ENCODE results near the gene LRPPRC. TPM values are rescaled to one million over a fixed set of nuclear protein-coding genes. Genes with fewer than 3 reads are reported as not detected.
A peak's percentile ranks its signal among the peaks of the same experiment; 100 is the strongest.

The LRPPRC gene
- total and polyA plus RNA-seq, 9 of the 15 experiments (the other 6 are each of a cell fraction or from before 2014, with no cell fraction given), result 41.5 to 214 (median 138) TPM

GRCh38 chr2:43837831-43838559 lies 157.8 kb downstream of the LRPPRC start (continued):
- TF ChIP-seq ATF3 (IDR thresholded peaks at IDR 0.05) (no peak), ATF3 (CRISPR knock-in tag; conservative IDR thresholded peaks at IDR 0.05) (no peak), MBD1 (CRISPR knock-in tag; IDR thresholded peaks at IDR 0.05) (no peak)

- H4K20me1 ChIP-seq (replicated peaks; ENCODE audit: control insufficient read depth, insufficient read depth, low read length), result no peaks in the 10 kb centered on the region
- no peaks in the 10 kb centered on the region for H3K36me3 ChIP-seq (ENCODE audit: control insufficient read depth, insufficient read depth, low read length)
- H3K9me1 ChIP-seq (ENCODE audit: control insufficient read depth, insufficient read depth, low read length), result no peaks in the 10 kb centered on the region
- no peaks in the 10 kb centered on the region for H3K9me3 ChIP-seq (replicated peaks; ENCODE audit: control insufficient read depth, insufficient read depth, low read depth, low read length)
- H3K27ac ChIP-seq (ENCODE audit: extremely low read depth, low read depth, low read length), result no peak overlapping the region
- H3K9ac ChIP-seq (ENCODE audit: insufficient read depth in 1 of 2, low read depth in 2 of 2, low read length in 2 of 2), result no peak overlapping the region
- ChIA-PET POLR2A (interaction anchor here (0.7 to 2.1 kb wide), 3 partner anchors 9 to 48 kb away, joined by 3 to 6 read pairs (median 3); no protein-coding TSS in a partner anchor), CTCF (ENCODE audit: low intra/inter-chr PET ratio) (no interaction called here)
- peaks cover 31 to 53% of the 10 kb centered on the region in 2 experiments for H3K27me3 ChIP-seq (ENCODE audit: control insufficient read depth in 2 of 2, insufficient read depth in 2 of 2, low read length in 2 of 2)
- H2AFZ ChIP-seq (ENCODE audit: low read depth, low read length), result no peak overlapping the region
- DNase-seq (ENCODE audit: extremely low read depth in 1 of 4, low spot score in 3 of 4), result no peak
- H3K4me1 ChIP-seq (replicated peaks in 1 of 2; ENCODE audit: control insufficient read depth in 2 of 2, insufficient read depth in 2 of 2, low read length in 2 of 2), result peaks cover 2 to 11% of the 10 kb centered on the region in 2 experiments; a peak in 3 of 5 replicates
- intact Hi-C loops (cut with micrococcal nuclease), result no loop called here
- no peak overlapping the region for H3K4me2 ChIP-seq (ENCODE audit: insufficient read depth, low read length)
- BruUV-seq (replicated peaks), result no TSS peak
- in situ Hi-C loops (cut with MboI), result no loop called here
- no peaks in the 10 kb centered on the region for H3K79me2 ChIP-seq (ENCODE audit: control insufficient read depth, insufficient read depth, low read length)
- TF ChIP-seq SMARCC2 (IDR thresholded peaks at IDR 0.05; ENCODE audit: low read depth) (no peak), ZNF121 (CRISPR knock-in tag; conservative IDR thresholded peaks at IDR 0.05) (peak; percentile 58)
- WGBS (ENCODE audit: insufficient coverage, low coverage, missing lambda C conversion rate), result 10% methylated on average over 4 of the region's 4 CpGs
- ATAC-seq, result no peak
- no peak for FAIRE-seq
- H3K4me3 ChIP-seq, result no peak overlapping the region
Observed at GRCh38 chr2:43837033-43837432, 158.8 kb downstream of the LRPPRC start.

Small RNAs within 50 kb of the gene (small RNA-seq; reads per million reads assigned to genes)
- gene RN7SL455P, result not detected
- not detected for gene RNU6-1048P

Other genes starting within 250 kb of the LRPPRC start
- gene DYNC2LI1, start 221.9 kb downstream of the LRPPRC start, total RNA-seq (2014; rRNA removed), result 12.4 and 23.8 TPM in 2 replicates
- 25.8 and 28.3 TPM in 2 replicates for gene DYNC2LI1, start 221.9 kb downstream of the LRPPRC start, total RNA-seq (2014; rRNA removed; fragmentation: Illumina TruSeq; extraction: Trizol)
- gene DYNC2LI1, start 221.9 kb downstream of the LRPPRC start, total RNA-seq (2015; rRNA removed; fragmentation: Illumina TruSeq; extraction: Trizol), result 20.2 and 25.3 TPM in 2 replicates
- 12.5 and 14.1 TPM in 2 replicates for gene DYNC2LI1, start 221.9 kb downstream of the LRPPRC start, total RNA-seq (2021)
- 33.3 and 42.2 TPM in 2 replicates for gene DYNC2LI1, start 221.9 kb downstream of the LRPPRC start, polyA plus RNA-seq (2011; rRNA removed)
- gene DYNC2LI1, start 221.9 kb downstream of the LRPPRC start, polyA plus RNA-seq (2014; fragmentation: Illumina TruSeq; extraction: Trizol), result 20.3 and 22.5 TPM in 2 replicates
- gene DYNC2LI1, start 221.9 kb downstream of the LRPPRC start, polyA plus RNA-seq (2014; fragmentation: Nextera tagmentation; extraction: Ambion mirVana), result 10 to 100 TPM; 37.5 to 40.0 TPM
- gene DYNC2LI1, start 221.9 kb downstream of the LRPPRC start, polyA plus RNA-seq (2014; rRNA removed), result 25.3 and 26.3 TPM in 2 replicates
- not detected in 2 replicates for gene ABCG5, start 157.2 kb downstream of the LRPPRC start, total RNA-seq (2014; rRNA removed)
- gene ABCG5, start 157.2 kb downstream of the LRPPRC start, total RNA-seq (2014; rRNA removed; fragmentation: Illumina TruSeq; extraction: Trizol), result not detected in 2 replicates
- gene ABCG5, start 157.2 kb downstream of the LRPPRC start, total RNA-seq (2015; rRNA removed; fragmentation: Illumina TruSeq; extraction: Trizol), result not detected in 2 replicates
- not detected in 2 replicates for gene ABCG5, start 157.2 kb downstream of the LRPPRC start, total RNA-seq (2021)
- gene ABCG5, start 157.2 kb downstream of the LRPPRC start, polyA plus RNA-seq (2011; rRNA removed), result not detected in 2 replicates
- not detected in 2 replicates for gene ABCG5, start 157.2 kb downstream of the LRPPRC start, polyA plus RNA-seq (2014; fragmentation: Illumina TruSeq; extraction: Trizol)
- under 1 TPM; 0.01 TPM for gene ABCG5, start 157.2 kb downstream of the LRPPRC start, polyA plus RNA-seq (2014; fragmentation: Nextera tagmentation; extraction: Ambion mirVana)
- gene ABCG5, start 157.2 kb downstream of the LRPPRC start, polyA plus RNA-seq (2014; rRNA removed), result not detected in 2 replicates
- gene ABCG8, start 157.0 kb downstream of the LRPPRC start, total RNA-seq (2014; rRNA removed), result not detected in 2 replicates
- gene ABCG8, start 157.0 kb downstream of the LRPPRC start, total RNA-seq (2014; rRNA removed; fragmentation: Illumina TruSeq; extraction: Trizol), result not detected in 2 replicates
- not detected in 2 replicates for gene ABCG8, start 157.0 kb downstream of the LRPPRC start, total RNA-seq (2015; rRNA removed; fragmentation: Illumina TruSeq; extraction: Trizol)
- not detected in 2 replicates for gene ABCG8, start 157.0 kb downstream of the LRPPRC start, total RNA-seq (2021)
- gene ABCG8, start 157.0 kb downstream of the LRPPRC start, polyA plus RNA-seq (2011; rRNA removed), result not detected in 2 replicates
- not detected in 2 replicates for gene ABCG8, start 157.0 kb downstream of the LRPPRC start, polyA plus RNA-seq (2014; fragmentation: Illumina TruSeq; extraction: Trizol)
- gene ABCG8, start 157.0 kb downstream of the LRPPRC start, polyA plus RNA-seq (2014; fragmentation: Nextera tagmentation; extraction: Ambion mirVana), result not detected
- not detected in 2 replicates for gene ABCG8, start 157.0 kb downstream of the LRPPRC start, polyA plus RNA-seq (2014; rRNA removed)
- gene PPM1B, start 172.9 kb upstream of the LRPPRC start, total RNA-seq (2014; rRNA removed), result 10.4 and 21.6 TPM in 2 replicates
- 33.3 and 36.4 TPM in 2 replicates for gene PPM1B, start 172.9 kb upstream of the LRPPRC start, total RNA-seq (2014; rRNA removed; fragmentation: Illumina TruSeq; extraction: Trizol)
- gene PPM1B, start 172.9 kb upstream of the LRPPRC start, total RNA-seq (2015; rRNA removed; fragmentation: Illumina TruSeq; extraction: Trizol), result 28.5 and 30.6 TPM in 2 replicates
- gene PPM1B, start 172.9 kb upstream of the LRPPRC start, total RNA-seq (2021), result 28.6 and 29.2 TPM in 2 replicates
- 40.1 and 44.0 TPM in 2 replicates for gene PPM1B, start 172.9 kb upstream of the LRPPRC start, polyA plus RNA-seq (2011; rRNA removed)
- 28.1 and 36.5 TPM in 2 replicates for gene PPM1B, start 172.9 kb upstream of the LRPPRC start, polyA plus RNA-seq (2014; fragmentation: Illumina TruSeq; extraction: Trizol)
- gene PPM1B, start 172.9 kb upstream of the LRPPRC start, polyA plus RNA-seq (2014; fragmentation: Nextera tagmentation; extraction: Ambion mirVana), result 1 to 10 TPM; 8.9 to 9.8 TPM
- 16.8 and 17.0 TPM in 2 replicates for gene PPM1B, start 172.9 kb upstream of the LRPPRC start, polyA plus RNA-seq (2014; rRNA removed)

All from K562 (cell line).